Ramos (cell line): ENCODE results near the gene NBPF8.
"Not testable (repeated sequence)": the region's sequence is repeated elsewhere in the genome, so short reads cannot be mapped to it uniquely, and the experiment has no call there.

ENCODE experiments used
- in situ Hi-C: fragments of 300-500 bp; cut with MboI; formaldehyde crosslinking; loops from one replicate; pipeline ENCODE4 v1.14.3; 2022; ENCODE audit warnings: low sequenced_read_pairs; ENCODE audit not compliant: unreplicated experiment

Gene NBPF8, protein sequence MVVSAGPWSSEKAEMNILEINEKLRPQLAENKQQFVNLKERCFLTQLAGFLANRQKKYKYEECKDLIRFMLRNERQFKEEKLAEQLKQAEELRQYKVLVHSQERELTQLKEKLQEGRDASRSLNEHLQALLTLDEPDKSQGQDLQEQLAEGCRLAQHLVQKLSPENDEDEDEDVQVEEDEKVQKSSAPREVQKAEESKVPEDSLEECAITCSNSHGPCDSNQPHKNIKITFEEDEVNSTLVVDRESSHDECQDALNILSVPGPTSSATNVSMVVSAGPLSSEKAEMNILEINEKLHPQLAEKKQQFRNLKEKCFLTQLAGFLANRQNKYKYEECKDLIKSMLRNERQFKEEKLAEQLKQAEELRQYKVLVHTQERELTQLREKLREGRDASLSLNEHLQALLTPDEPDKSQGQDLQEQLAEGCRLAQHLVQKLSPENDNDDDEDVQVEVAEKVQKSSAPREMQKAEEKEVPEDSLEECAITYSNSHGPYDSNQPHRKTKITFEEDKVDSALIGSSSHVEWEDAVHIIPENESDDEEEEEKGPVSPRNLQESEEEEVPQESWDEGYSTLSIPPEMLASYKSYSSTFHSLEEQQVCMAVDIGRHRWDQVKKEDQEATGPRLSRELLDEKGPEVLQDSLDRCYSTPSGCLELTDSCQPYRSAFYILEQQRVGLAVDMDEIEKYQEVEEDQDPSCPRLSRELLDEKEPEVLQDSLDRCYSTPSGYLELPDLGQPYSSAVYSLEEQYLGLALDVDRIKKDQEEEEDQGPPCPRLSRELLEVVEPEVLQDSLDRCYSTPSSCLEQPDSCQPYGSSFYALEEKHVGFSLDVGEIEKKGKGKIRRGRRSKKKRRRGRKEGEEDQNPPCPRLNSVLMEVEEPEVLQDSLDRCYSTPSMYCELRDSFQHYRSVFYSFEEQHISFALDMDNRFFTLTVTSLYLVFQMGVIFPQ

DNA sequence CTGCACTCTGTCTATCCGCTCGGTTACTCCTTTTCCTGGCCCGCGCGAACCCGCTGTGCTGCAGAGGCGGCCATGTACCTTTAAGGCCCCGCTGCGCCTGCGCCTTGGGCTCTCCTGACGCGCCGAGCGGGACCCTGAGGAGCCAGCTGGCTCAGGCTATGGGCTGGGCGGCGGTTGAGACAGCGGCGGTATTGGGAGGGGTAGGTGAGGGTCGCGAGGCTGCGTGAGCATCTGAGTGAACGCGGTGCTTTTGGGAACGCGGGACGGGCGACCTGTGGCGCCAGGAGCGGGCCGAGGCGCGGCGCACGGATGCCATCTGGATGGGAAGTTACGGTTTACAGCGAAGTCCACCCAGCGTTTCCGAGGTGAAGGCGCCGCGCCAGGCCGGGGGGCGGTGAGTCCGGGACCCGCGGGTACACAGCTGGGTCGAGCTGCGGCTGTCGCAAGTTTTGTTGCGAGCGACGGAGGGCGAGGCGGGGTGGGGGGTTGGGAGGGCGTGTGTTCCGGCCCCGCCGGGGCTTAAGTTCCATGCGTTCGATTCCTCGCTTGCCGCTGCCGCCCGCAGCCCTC is at the start of gene NBPF8:
NBPF8 (plus strand) TSS at position 125 of the 570 bp plus-strand sequence. CDS start 21,488 bp downstream, outside the sequence.
- in situ Hi-C loops, result not testable (repeated sequence)

DNA sequence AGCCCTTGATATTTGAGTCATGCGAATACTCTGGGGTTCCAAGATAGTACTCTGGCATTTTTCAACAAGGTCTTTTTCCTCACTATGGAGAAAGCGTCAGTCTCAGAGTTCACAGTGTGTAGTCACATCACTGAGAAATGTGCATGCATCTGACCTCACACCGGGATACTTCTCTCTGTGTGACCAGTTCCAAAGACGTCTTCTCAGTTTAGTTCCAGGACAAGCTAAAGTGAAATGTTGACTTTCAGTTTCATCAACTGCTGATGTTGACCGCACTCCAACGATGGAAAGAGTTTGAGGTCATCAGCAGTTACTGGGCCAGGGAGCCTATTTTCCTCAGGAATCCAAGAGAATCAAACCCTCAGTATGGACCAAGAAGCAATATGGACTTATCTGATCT is 47.1 kb upstream of the NBPF8 start:
- in situ Hi-C loops, result not testable (repeated sequence)

DNA sequence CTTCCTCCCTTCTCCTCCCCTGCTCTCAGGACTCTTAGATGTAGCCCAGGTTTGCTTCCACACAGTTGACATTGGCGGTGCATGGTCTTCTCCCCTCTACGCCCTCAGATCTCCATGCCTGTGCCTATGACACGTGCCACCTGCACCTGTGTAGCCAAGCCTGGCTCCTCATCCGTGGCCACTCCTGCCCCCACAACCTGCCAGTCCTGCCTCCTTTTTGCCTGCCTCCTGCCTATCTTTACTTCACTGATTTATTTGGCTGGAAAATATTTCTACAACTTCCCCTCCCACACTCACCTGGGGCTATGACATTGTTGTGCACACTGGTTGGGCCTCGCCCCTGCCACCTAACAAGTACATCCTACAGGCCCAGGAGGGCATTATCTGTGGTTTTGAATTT is 28.2 kb upstream of the NBPF8 start:
- in situ Hi-C loops, result not testable (repeated sequence)

- in situ Hi-C loops, result not testable (repeated sequence)
These were observed 26.2 kb upstream of the NBPF8 start for GRCh38 chr1:120388597-120389126.

DNA sequence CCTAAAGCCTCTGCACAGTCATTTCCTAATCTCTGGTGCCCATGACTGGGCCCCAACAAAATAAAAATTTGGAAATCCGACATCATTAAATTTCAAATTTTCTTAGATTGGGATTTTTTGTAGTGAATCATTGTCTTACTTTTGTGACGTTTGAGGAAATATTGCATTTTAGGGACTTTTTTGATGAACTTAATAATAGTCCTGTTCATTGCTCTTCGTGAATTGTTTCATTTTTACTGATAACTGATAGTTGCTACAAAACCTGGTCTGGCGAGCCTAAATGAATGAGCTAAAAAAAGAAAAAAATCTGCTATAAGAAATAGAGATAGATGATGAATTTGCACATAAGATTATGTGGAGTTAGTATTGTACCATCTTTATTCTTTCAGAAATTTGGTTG is 23.5 kb upstream of the NBPF8 start:
- in situ Hi-C loops, result not testable (repeated sequence)

DNA sequence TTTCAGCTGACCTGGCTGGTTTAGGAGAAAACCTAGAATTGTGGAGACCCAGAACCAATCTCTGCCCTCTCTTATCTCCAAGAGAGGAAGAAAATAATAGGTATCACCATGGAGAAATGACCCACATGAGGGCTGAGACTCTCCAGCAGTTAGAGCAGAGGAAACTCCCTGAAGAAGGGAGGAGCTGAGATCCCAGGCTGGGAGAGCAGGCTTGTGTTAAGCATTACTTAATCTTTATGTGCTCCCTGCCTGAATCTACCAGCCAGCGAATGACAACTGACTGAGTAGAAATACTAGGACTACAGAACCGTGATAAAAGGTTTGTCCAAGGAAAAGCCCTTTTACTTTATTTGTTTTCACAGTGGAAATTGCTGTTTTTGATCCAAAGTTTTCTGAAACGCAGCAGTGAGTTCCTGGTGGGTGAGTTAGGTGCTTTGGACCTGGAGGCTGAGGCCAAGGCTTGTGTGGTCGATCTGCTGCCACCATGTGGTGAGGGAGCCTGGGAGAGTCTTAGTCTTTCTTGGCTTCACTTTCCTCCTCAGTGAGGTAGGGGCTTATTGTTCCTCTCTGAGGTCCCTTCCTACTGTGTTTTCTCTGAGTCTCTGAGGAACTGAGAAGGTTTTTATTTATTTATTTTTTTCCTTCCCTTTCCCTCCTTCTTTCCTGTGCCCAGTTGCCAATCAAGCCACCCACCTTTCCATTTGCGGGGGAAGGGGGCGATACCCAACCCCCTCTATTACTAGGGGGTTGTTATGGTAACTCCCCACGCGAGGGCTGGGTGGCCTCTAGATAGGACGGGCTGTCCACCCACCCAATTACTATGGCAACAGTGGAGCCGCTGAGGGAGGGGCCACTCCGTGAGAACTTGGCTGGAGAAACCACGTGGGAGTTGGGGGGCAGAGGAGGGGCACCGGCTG is 21.3 kb upstream of the NBPF8 start:
- in situ Hi-C loops, result not testable (repeated sequence)

DNA sequence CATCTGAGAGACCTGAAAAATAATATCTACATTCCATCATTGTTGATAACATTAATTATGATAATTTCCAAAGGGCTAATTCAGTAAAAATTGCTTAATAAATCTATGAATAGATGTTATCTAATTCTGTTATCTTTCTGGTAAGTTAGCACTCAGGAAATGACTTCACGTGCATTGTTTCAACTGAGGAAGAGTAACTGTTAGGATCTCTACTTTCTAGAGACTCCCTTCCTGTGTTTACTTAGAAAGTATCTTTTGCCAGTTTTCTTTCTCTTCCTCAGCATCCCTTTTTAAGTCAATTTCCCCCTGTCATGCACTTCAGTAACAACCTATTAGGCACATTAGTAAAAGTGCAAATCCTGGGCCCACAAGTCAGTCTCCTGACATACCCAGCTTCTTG is 9.5 kb upstream of the NBPF8 start:
- in situ Hi-C loops, result not testable (repeated sequence)

DNA sequence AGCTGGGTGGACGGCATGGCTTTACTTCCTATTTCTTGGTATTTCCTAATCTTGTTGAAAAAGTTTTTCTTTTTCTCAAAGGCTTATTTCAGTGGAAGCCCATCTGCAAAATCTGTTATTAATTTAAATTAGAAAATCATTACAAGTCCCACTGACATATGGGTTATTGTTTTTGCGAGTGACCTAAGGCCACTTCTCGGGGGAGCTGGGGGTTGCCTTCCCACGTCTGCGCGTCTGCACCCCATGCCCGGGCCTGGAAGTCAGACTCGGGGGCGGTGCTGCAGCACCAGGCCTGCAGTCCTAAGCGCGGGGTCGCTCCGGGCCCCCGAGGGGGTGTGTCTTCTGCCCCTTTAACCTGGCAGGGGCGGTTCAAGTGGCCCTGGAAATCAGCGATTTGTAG is 384 bp upstream of the NBPF8 start:
- in situ Hi-C loops, result not testable (repeated sequence)

- in situ Hi-C loops, result not testable (repeated sequence)
These were observed 692 bp downstream of the NBPF8 start for GRCh38 chr1:120415492-120415961.

DNA sequence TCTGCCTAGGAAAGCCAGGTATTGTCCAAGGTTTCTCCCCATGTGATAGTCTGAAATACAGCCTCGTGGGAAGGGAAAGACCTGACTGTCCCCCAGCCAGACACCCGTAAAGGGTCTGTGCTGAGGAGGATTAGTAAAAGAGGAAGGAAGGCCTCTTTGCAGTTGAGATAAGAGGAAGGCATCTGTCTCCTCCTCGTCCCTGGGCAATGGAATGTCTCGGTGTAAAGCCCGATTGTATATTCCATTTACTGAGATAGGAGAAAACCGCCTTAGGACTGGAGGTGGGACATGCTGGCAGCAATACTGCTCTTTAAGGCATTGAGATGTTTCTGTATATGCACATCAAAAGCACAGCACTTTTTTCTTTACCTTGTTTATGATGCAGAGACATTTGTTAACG is 10.2 kb downstream of the NBPF8 start:
- in situ Hi-C loops, result not testable (repeated sequence)

DNA sequence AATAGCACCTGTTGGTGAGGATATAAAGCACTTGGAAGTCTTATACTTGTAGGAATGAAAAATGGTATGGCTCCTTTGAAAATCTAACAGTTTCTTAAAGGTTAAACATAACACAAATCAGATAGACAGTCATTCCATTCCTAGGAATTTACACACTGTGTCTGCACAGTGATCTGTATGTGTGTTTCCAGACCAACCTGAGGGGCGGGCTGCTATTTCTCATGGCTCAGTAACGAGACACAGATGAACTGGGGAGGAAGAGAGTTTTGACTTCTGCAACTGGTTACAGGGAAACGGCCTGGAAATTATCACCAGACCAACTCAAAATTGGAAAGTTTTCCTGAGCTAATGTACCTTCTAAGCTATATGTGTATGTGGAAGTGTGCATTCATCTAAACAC is 16.8 kb downstream of the NBPF8 start:
- in situ Hi-C loops, result not testable (repeated sequence)

- in situ Hi-C loops, result not testable (repeated sequence)
These were observed 19.0 kb downstream of the NBPF8 start for GRCh38 chr1:120433831-120434230.

DNA sequence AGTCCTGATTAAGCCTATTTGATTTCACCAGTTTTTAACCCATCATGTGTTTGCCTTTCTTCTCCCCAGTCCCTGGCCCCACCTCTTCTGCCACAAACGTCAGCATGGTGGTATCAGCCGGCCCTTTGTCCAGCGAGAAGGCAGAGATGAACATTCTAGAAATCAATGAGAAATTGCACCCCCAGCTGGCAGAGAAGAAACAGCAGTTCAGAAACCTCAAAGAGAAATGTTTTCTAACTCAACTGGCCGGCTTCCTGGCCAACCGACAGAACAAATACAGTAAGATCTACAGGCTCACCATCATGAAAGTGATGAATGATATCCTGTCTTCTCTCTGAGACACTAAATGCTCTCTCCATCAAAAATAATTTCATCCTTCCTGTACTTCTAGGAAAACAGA is 34.3 kb downstream of the NBPF8 start:
- in situ Hi-C loops, result not testable (repeated sequence)
